Bronchial epithelial cell (primary cell): ENCODE results near the gene LARP6. TPM values are rescaled to one million over a fixed set of nuclear protein-coding genes. Genes with fewer than 3 reads are reported as not detected.
"Not testable (repeated sequence)": the region's sequence is repeated elsewhere in the genome, so short reads cannot be mapped to it uniquely, and the experiment has no call there.

Experiments used
- DNase-seq: peaks from one replicate; pipeline ENCODE4 v3.0.0-alpha.2; 2010; ENCODE audit warnings: low read depth
- FAIRE-seq: peaks from 2 replicates; lab custom pipeline; 2011; peaks lifted over from hg19 to GRCh38; lab: Jason Lieb, UNC
- H3K27me3 ChIP-seq: 2 replicates; pipeline ENCODE4 v1.5.1; 2011; ENCODE audit warnings: low read length; ENCODE audit not compliant: control insufficient read depth, insufficient read depth
- H3K36me3 ChIP-seq: 2 replicates; pipeline ENCODE4 v1.5.1; 2011; ENCODE audit warnings: low read length; ENCODE audit not compliant: control insufficient read depth, insufficient read depth
- H3K4me3 ChIP-seq: 2 replicates; pipeline ENCODE4 v1.5.1; 2011; ENCODE audit warnings: mild to moderate bottlenecking, low read depth, low read length, control low read depth
- total RNA-seq: library from RNA; depleted of rRNA; stranded (reverse); fragments of >200 nt; gene quantifications from 2 replicates; pipeline ENCODE4 v1.2.1, GENCODE V29; 2014
- TF ChIP-seq, protein P1 (sequence below): IDR thresholded peaks from 2 replicates; pipeline ENCODE4 v1.5.1; 2011; ENCODE audit warnings: mild to moderate bottlenecking, moderate library complexity, low read length, control low read depth, inconsistent platforms; ENCODE audit not compliant: insufficient read depth, severe bottlenecking

Gene LARP6
- total RNA-seq, 1 donor from 2014 or later = 41.1 TPM

GRCh38 chr15:70863450-70864218, 9.7 kb upstream of the LARP6 start:
- TF ChIP-seq, protein P1, sequence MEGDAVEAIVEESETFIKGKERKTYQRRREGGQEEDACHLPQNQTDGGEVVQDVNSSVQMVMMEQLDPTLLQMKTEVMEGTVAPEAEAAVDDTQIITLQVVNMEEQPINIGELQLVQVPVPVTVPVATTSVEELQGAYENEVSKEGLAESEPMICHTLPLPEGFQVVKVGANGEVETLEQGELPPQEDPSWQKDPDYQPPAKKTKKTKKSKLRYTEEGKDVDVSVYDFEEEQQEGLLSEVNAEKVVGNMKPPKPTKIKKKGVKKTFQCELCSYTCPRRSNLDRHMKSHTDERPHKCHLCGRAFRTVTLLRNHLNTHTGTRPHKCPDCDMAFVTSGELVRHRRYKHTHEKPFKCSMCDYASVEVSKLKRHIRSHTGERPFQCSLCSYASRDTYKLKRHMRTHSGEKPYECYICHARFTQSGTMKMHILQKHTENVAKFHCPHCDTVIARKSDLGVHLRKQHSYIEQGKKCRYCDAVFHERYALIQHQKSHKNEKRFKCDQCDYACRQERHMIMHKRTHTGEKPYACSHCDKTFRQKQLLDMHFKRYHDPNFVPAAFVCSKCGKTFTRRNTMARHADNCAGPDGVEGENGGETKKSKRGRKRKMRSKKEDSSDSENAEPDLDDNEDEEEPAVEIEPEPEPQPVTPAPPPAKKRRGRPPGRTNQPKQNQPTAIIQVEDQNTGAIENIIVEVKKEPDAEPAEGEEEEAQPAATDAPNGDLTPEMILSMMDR = no peak
- H3K27me3 ChIP-seq = no peaks in the 10 kb centered on the region
- peak; percentile 89 for DNase-seq
- no peak overlapping the region for H3K4me3 ChIP-seq
- FAIRE-seq = peak; percentile 99
- no peaks in the 10 kb centered on the region for H3K36me3 ChIP-seq

DNA sequence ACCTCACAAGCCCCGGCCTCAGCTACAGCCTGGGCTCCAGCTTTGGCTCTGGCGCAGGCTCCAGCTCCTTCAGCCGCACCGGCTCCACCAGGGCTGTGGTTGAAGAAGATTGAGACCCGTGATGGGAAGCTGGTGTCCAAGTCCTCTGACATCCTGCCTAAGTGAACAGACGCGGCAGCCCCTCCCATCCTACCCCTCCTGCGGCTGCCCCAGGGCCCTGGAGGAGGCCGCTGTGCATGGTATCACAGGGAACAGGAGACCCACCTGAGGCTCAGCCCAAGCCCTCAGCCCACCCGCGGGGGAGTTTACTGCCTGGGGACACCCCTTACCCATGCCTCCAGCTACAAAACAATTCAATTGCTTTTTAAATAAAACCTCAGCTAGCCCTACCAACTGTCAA, 6.0 kb upstream of the LARP6 start:
- DNase-seq = no peak
- TF ChIP-seq, protein P1 = no peak
- Histone ChIP-seq H3K27me3 (no peaks in the 10 kb centered on the region), H3K36me3 (no peaks in the 10 kb centered on the region), H3K4me3 (no peak overlapping the region)
- no peak for FAIRE-seq

DNA sequence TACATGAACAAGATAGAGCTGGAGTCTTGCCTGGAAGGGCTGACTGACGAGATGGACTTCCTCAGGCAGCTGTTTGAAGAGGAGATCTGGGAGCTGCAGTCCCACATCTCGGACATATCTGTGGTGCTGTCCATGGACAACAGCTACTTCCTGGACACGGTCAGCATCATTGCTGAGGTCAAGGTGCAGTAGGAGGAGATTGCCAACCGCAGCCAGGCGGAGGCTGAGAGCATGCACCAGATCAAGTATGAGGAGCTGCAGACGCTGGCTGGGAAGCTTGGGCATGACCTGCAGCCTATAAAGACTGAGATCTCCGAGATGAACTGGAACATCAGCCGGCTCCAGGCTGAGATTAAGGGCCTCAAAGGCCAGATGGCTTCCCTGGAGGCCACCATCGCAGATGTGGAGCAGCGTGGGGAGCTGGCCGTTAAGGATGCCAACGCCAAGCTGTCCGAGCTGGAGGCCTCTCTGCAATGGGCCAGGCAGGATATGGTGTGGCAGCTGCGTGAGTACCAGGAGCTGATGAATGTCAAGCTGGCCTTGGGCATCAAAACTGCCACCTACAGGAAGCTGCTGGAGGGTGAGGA, 5.5 kb upstream of the LARP6 start:
- FAIRE-seq (no peak), DNase-seq (no peak)
- TF ChIP-seq, protein P1 = no peak
- Histone ChIP-seq H3K27me3 (no peaks in the 10 kb centered on the region), H3K36me3 (no peaks in the 10 kb centered on the region), H3K4me3 (no peak overlapping the region)

- not testable (repeated sequence) for H3K27me3 ChIP-seq, FAIRE-seq
These were observed 4.8 kb upstream of the LARP6 start for GRCh38 chr15:70858614-70859321.

GRCh38 chr15:70857562-70858285, 3.8 kb upstream of the LARP6 start:
- FAIRE-seq (no peak), DNase-seq (no peak)
- Histone ChIP-seq H3K27me3 (no peaks in the 10 kb centered on the region), H3K36me3 (no peaks in the 10 kb centered on the region), H3K4me3 (no peak overlapping the region)
- TF ChIP-seq, protein P1 = no peak

More at GRCh38 chr15:70858614-70859321, 4.8 kb upstream of the LARP6 start:
- DNase-seq, H3K36me3 ChIP-seq, H3K4me3 ChIP-seq: not testable (repeated sequence)
